PFSK-1 (cell line): ENCODE data around the gene SOBP.

ENCODE experiments used
- FOXP2 ChIP-seq: optimal IDR thresholded peaks from 2 replicates; pipeline ENCODE3; 2011; ENCODE audit warnings: borderline replicate concordance, control low read depth, inconsistent platforms; ENCODE audit not compliant: insufficient read depth; ENCODE audit errors: extremely low read length, extremely low read depth
- POLR2AphosphoS5 ChIP-seq: IDR thresholded peaks from 2 replicates; pipeline ENCODE4 v1.6.1; 2012; ENCODE audit warnings: low read depth, mild to moderate bottlenecking, control low read depth, low read length, moderate library complexity
- REST ChIP-seq, 2 experiments: IDR thresholded peaks; 2 replicates each; pipeline versions ENCODE4 v1.6.1 to v1.8.0; 2011 to 2012; ENCODE audit warnings: low read depth in 2 of 2, low read length in 2 of 2, control low read depth in 1 of 2, inconsistent platforms in 1 of 2, mild to moderate bottlenecking in 1 of 2, moderate library complexity in 1 of 2; ENCODE audit not compliant: insufficient read depth in 1 of 2
- SIN3A ChIP-seq: IDR thresholded peaks from 2 replicates; pipeline ENCODE4 v1.6.1; 2012; ENCODE audit warnings: mild to moderate bottlenecking, low read length, moderate library complexity, borderline replicate concordance; ENCODE audit not compliant: insufficient read depth
- TAF1 ChIP-seq: IDR thresholded peaks from 2 replicates; pipeline ENCODE4 v1.6.1; 2012; ENCODE audit warnings: low read length, control low read depth, borderline replicate concordance; ENCODE audit not compliant: insufficient read depth

Gene SOBP

GRCh38 chr6:107636486-107636885 is 146.6 kb downstream of the SOBP start:
- no peak for TF ChIP-seq TAF1
- no peak for TF ChIP-seq REST (IDR thresholded peaks at IDR 0.05; ENCODE audit: insufficient read depth in 1 of 2, low read depth in 2 of 2, low read length in 2 of 2)
- TF ChIP-seq POLR2AphosphoS5 = no peak
- TF ChIP-seq SIN3A = no peak
- TF ChIP-seq FOXP2 = no peak

- TF ChIP-seq POLR2AphosphoS5 = no peak
- TF ChIP-seq FOXP2 = no peak
- no peak for TF ChIP-seq SIN3A
- no peak for TF ChIP-seq TAF1
- TF ChIP-seq REST (IDR thresholded peaks at IDR 0.05; ENCODE audit: insufficient read depth in 1 of 2, low read depth in 2 of 2, low read length in 2 of 2) = no peak
Measured at GRCh38 chr6:107637316-107638315, 147.7 kb downstream of the SOBP start.

GRCh38 chr6:107638493-107638892 is 148.6 kb downstream of the SOBP start:
- TF ChIP-seq REST (IDR thresholded peaks at IDR 0.05; ENCODE audit: insufficient read depth in 1 of 2, low read depth in 2 of 2, low read length in 2 of 2) = no peak
- TF ChIP-seq FOXP2 = no peak
- TF ChIP-seq TAF1 = no peak
- TF ChIP-seq SIN3A = no peak
- TF ChIP-seq POLR2AphosphoS5 = no peak

- TF ChIP-seq REST (IDR thresholded peaks at IDR 0.05; ENCODE audit: insufficient read depth in 1 of 2, low read depth in 2 of 2, low read length in 2 of 2) = no peak
- TF ChIP-seq POLR2AphosphoS5 = no peak
- no peak for TF ChIP-seq TAF1
- no peak for TF ChIP-seq FOXP2
- TF ChIP-seq SIN3A = no peak
Measured at GRCh38 chr6:107639511-107639910, 149.6 kb downstream of the SOBP start.
